ENCODE measurements around the gene OR10A2.

The OR10A2 gene

DNA sequence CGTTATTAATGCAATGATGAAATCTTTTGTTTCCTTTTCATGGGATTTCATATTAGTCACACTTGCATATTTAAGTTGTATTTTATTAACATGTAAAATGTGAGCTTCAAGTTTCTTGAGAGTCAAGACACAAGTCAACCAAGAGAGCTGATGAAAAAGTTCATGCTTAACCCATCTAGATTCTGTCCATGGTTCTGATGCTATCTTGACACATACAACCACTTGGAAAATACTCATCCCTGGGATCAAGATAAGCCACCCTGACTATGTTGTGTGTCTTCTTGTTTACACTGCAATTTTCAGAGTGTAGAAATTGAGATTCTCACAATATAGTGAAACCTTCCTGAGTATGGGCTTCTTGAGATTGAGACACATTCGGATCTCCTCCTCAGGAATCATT, 12.9 kb downstream of the OR10A2 start:
- ATAC-seq = no peak
- TF ChIP-seq, protein P1, sequence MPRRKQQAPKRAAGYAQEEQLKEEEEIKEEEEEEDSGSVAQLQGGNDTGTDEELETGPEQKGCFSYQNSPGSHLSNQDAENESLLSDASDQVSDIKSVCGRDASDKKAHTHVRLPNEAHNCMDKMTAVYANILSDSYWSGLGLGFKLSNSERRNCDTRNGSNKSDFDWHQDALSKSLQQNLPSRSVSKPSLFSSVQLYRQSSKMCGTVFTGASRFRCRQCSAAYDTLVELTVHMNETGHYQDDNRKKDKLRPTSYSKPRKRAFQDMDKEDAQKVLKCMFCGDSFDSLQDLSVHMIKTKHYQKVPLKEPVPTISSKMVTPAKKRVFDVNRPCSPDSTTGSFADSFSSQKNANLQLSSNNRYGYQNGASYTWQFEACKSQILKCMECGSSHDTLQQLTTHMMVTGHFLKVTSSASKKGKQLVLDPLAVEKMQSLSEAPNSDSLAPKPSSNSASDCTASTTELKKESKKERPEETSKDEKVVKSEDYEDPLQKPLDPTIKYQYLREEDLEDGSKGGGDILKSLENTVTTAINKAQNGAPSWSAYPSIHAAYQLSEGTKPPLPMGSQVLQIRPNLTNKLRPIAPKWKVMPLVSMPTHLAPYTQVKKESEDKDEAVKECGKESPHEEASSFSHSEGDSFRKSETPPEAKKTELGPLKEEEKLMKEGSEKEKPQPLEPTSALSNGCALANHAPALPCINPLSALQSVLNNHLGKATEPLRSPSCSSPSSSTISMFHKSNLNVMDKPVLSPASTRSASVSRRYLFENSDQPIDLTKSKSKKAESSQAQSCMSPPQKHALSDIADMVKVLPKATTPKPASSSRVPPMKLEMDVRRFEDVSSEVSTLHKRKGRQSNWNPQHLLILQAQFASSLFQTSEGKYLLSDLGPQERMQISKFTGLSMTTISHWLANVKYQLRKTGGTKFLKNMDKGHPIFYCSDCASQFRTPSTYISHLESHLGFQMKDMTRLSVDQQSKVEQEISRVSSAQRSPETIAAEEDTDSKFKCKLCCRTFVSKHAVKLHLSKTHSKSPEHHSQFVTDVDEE (CRISPR knock-in tag; IDR thresholded peaks at IDR 0.05) = no peak
- TF ChIP-seq ZNF565 (CRISPR knock-in tag; conservative IDR thresholded peaks at IDR 0.05; ENCODE audit: low read depth) = no peak
- TF ChIP-seq BACH2 (CRISPR knock-in tag; IDR thresholded peaks at IDR 0.05; ENCODE audit: borderline replicate concordance) = no peak
- no peak for TF ChIP-seq TCF4 (CRISPR knock-in tag; IDR thresholded peaks at IDR 0.05; ENCODE audit: borderline replicate concordance)
- TF ChIP-seq ZFP3 (CRISPR knock-in tag; IDR thresholded peaks at IDR 0.05) = no peak
- TF ChIP-seq, protein P2, sequence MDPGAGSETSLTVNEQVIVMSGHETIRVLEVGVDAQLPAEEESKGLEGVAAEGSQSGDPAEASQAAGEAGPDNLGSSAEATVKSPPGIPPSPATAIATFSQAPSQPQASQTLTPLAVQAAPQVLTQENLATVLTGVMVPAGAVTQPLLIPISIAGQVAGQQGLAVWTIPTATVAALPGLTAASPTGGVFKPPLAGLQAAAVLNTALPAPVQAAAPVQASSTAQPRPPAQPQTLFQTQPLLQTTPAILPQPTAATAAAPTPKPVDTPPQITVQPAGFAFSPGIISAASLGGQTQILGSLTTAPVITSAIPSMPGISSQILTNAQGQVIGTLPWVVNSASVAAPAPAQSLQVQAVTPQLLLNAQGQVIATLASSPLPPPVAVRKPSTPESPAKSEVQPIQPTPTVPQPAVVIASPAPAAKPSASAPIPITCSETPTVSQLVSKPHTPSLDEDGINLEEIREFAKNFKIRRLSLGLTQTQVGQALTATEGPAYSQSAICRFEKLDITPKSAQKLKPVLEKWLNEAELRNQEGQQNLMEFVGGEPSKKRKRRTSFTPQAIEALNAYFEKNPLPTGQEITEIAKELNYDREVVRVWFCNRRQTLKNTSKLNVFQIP (CRISPR knock-in tag; IDR thresholded peaks at IDR 0.05; ENCODE audit: borderline replicate concordance, low read depth) = no peak
- no peak for TF ChIP-seq CSRNP3 (CRISPR knock-in tag; IDR thresholded peaks at IDR 0.05)
- TF ChIP-seq ZFP30 (CRISPR knock-in tag; IDR thresholded peaks at IDR 0.05) = no peak
- TF ChIP-seq ARNTL (CRISPR knock-in tag; IDR thresholded peaks at IDR 0.05; ENCODE audit: borderline replicate concordance, low read depth) = no peak
- TF ChIP-seq, protein P3, sequence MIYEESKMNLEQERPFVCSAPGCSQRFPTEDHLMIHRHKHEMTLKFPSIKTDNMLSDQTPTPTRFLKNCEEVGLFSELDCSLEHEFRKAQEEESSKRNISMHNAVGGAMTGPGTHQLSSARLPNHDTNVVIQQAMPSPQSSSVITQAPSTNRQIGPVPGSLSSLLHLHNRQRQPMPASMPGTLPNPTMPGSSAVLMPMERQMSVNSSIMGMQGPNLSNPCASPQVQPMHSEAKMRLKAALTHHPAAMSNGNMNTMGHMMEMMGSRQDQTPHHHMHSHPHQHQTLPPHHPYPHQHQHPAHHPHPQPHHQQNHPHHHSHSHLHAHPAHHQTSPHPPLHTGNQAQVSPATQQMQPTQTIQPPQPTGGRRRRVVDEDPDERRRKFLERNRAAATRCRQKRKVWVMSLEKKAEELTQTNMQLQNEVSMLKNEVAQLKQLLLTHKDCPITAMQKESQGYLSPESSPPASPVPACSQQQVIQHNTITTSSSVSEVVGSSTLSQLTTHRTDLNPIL (CRISPR knock-in tag; IDR thresholded peaks at IDR 0.05; ENCODE audit: low read depth) = no peak
- no peak for TF ChIP-seq CSDC2 (CRISPR knock-in tag; IDR thresholded peaks at IDR 0.05)
- TF ChIP-seq ISL1 (CRISPR knock-in tag; IDR thresholded peaks at IDR 0.05) = no peak
- no peak for TF ChIP-seq ZNF8 (CRISPR knock-in tag; IDR thresholded peaks at IDR 0.05)
- TF ChIP-seq ZNF70 (CRISPR knock-in tag; IDR thresholded peaks at IDR 0.05) = no peak
- TF ChIP-seq, protein P4, sequence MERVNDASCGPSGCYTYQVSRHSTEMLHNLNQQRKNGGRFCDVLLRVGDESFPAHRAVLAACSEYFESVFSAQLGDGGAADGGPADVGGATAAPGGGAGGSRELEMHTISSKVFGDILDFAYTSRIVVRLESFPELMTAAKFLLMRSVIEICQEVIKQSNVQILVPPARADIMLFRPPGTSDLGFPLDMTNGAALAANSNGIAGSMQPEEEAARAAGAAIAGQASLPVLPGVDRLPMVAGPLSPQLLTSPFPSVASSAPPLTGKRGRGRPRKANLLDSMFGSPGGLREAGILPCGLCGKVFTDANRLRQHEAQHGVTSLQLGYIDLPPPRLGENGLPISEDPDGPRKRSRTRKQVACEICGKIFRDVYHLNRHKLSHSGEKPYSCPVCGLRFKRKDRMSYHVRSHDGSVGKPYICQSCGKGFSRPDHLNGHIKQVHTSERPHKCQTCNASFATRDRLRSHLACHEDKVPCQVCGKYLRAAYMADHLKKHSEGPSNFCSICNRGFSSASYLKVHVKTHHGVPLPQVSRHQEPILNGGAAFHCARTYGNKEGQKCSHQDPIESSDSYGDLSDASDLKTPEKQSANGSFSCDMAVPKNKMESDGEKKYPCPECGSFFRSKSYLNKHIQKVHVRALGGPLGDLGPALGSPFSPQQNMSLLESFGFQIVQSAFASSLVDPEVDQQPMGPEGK (CRISPR knock-in tag; IDR thresholded peaks at IDR 0.05; ENCODE audit: borderline replicate concordance) = no peak
- TF ChIP-seq RARB (CRISPR knock-in tag; IDR thresholded peaks at IDR 0.05) = no peak
- no peak for TF ChIP-seq SNAI2 (CRISPR knock-in tag; IDR thresholded peaks at IDR 0.05)
- TF ChIP-seq PPARA (CRISPR knock-in tag; IDR thresholded peaks at IDR 0.05; ENCODE audit: borderline replicate concordance) = no peak
- no peak for TF ChIP-seq GLIS3 (CRISPR knock-in tag; IDR thresholded peaks at IDR 0.05)

DNA sequence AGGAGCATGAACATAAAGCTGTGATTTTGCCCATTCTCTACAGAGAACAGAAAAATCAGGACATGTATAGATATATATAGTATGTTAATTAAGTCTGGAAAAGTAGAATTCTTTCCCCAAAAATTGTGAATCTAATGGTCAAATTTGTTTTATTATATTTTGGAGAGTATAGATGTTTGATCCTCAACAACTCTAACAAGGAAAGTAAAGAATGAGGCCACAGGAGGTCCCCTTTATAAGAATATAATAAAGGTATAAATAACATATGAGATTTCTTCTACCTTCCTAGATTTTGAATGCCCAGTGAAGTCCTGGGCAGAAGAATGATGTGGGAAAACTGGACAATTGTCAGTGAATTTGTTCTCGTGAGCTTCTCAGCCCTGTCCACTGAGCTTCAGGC, 13.5 kb downstream of the OR10A2 start, which contains the start of gene OR10A4:
Gene OR10A4 (plus strand): TSS at position 301 of the 400 bp plus-strand sequence. CDS start 23 bp downstream, at position 324.
- TF ChIP-seq SNAI2 (CRISPR knock-in tag; IDR thresholded peaks at IDR 0.05) (no peak), ESRRG (CRISPR knock-in tag; IDR thresholded peaks at IDR 0.05) (no peak), CSDC2 (CRISPR knock-in tag; IDR thresholded peaks at IDR 0.05) (no peak), ZNF565 (CRISPR knock-in tag; conservative IDR thresholded peaks at IDR 0.05; ENCODE audit: low read depth) (no peak), RARB (CRISPR knock-in tag; IDR thresholded peaks at IDR 0.05) (no peak)
- TF ChIP-seq, protein P3 (CRISPR knock-in tag; IDR thresholded peaks at IDR 0.05; ENCODE audit: low read depth) = no peak
- ATAC-seq = no peak
